Kidney (tissue), 14 donors: ENCODE measurements around the gene SGK2. TPM values are rescaled to one million over a fixed set of nuclear protein-coding genes. Genes with fewer than 3 reads are reported as not detected.

Experiments used
- DNase-seq, 5 donors: peaks; one replicate each; pipeline ENCODE4 v3.0.0-alpha.2; 2013 to 2020
- FAIRE-seq: peaks from 2 replicates; lab custom pipeline; 2012; peaks lifted over from hg19 to GRCh38; lab: Jason Lieb, UNC
- H3K27ac ChIP-seq, 2 donors: one replicate each; pipeline ENCODE4 v1.7.0; 2013; ENCODE audit warnings: low read depth in 2 of 2, low read length in 2 of 2, inconsistent platforms in 1 of 2
- H3K27me3 ChIP-seq: one replicate; pipeline ENCODE4 v1.7.1; 2013; ENCODE audit warnings: low read length, inconsistent platforms; ENCODE audit not compliant: control insufficient read depth, insufficient read depth
- H3K36me3 ChIP-seq, 3 donors: one replicate each; pipeline versions ENCODE4 v1.7.0 to v1.7.1; 2013; ENCODE audit warnings: low read length in 3 of 3, control low read depth in 1 of 3, inconsistent platforms in 1 of 3; ENCODE audit not compliant: insufficient read depth in 3 of 3, control insufficient read depth in 2 of 3
- H3K4me1 ChIP-seq, 3 donors: one replicate each; pipeline versions ENCODE4 v1.7.0 to v1.7.1; 2013; ENCODE audit warnings: low read length in 3 of 3, inconsistent platforms in 1 of 3, low read depth in 1 of 3; ENCODE audit not compliant: control insufficient read depth in 2 of 3, insufficient read depth in 2 of 3
- H3K4me3 ChIP-seq, 3 donors: one replicate each; pipeline versions ENCODE4 v1.7.0 to v1.8.1; 2013; ENCODE audit warnings: low read length in 3 of 3, control low read depth in 1 of 3, inconsistent platforms in 1 of 3
- H3K9ac ChIP-seq, 3 donors: one replicate each; pipeline versions ENCODE4 v1.7.0 to v1.7.1; 2013; ENCODE audit warnings: low read length in 3 of 3, control low read depth in 1 of 3, inconsistent platforms in 1 of 3
- H3K9me3 ChIP-seq, 3 donors: one replicate each; pipeline versions ENCODE4 v1.7.0 to v1.7.1; 2013; ENCODE audit warnings: low read length in 3 of 3, control low read depth in 1 of 3, inconsistent platforms in 1 of 3; ENCODE audit not compliant: control insufficient read depth in 2 of 3, insufficient read depth in 1 of 3
- CTCF ChIP-seq: IDR thresholded peaks from 3 replicates; pipeline ENCODE4 v1.5.1; 2012; ENCODE audit warnings: mild to moderate bottlenecking, moderate library complexity, borderline replicate concordance; ENCODE audit not compliant: insufficient read depth; ENCODE audit errors: extremely low read depth
- intact Hi-C: fragments of 100-400 bp; cut with DNase I; formaldehyde crosslinking; loops from one replicate; pipeline ENCODE4 v1.11.1; 2022
- polyA plus RNA-seq: library from polyadenylated mRNA; stranded (reverse); fragments of 350-450 nt; fragmentation: Illumina TruSeq; extraction: RNeasy Lipid Tissue Mini Kit (QIAGEN cat#74804); gene quantifications from one replicate; pipeline ENCODE4 v1.2.3, GENCODE V29; 2014; ENCODE audit warnings: low read depth, low replicate concordance; ENCODE audit not compliant: insufficient read depth
- total RNA-seq: library from RNA; stranded (reverse); fragmentation: NEBNext Ultra II Directional; extraction: Animal tissue kit (Norgen Biotek cat#: 25700); gene quantifications from one replicate; pipeline ENCODE4 v1.2.1, GENCODE V29; 2021
- donor health status: control.
- donor health status: control.
- donor health status: control.
- donor health status: control.
- donor health status: control.
- donor health status: DM: yes; HTN: yes; CAD: no.
- donor health status: Normal renal cell carcinoma (clear cell type).

SGK2 gene
- total and polyA plus RNA-seq, 2 donors from 2014 or later: 42.9 to 95.1 TPM

GRCh38 chr20:43540673-43541060, 18.2 kb upstream of the SGK2 start:
- Histone ChIP-seq H3K9ac (no peak overlapping the region), H3K4me1 (peaks cover 0 to 3% (median 0%) of the 10 kb centered on the region in 3 donors), H3K27ac (no peak overlapping the region), H3K36me3 (no peaks in the 10 kb centered on the region), H3K9me3 (no peaks in the 10 kb centered on the region), H3K27me3 (no peaks in the 10 kb centered on the region), H3K4me3 (no peak overlapping the region)
- DNase-seq (no peak), FAIRE-seq (no peak)
- no peak for TF ChIP-seq CTCF
- intact Hi-C loops: no loop called here

GRCh38 chr20:43541214-43541613, 17.6 kb upstream of the SGK2 start:
- no peaks in the 10 kb centered on the region for H3K9me3 ChIP-seq
- intact Hi-C loops: no loop called here
- no peak for FAIRE-seq
- H3K9ac ChIP-seq: no peak overlapping the region
- peaks cover 0 to 3% (median 0%) of the 10 kb centered on the region in 3 donors for H3K4me1 ChIP-seq
- no peak overlapping the region for H3K4me3 ChIP-seq
- H3K27me3 ChIP-seq: no peaks in the 10 kb centered on the region
- TF ChIP-seq CTCF: no peak
- H3K27ac ChIP-seq: no peak overlapping the region
- no peak for DNase-seq
- H3K36me3 ChIP-seq: no peaks in the 10 kb centered on the region

GRCh38 chr20:43542161-43542560, 16.7 kb upstream of the SGK2 start:
- no peaks in the 10 kb centered on the region for H3K27me3 ChIP-seq
- no peak for DNase-seq
- no peak overlapping the region for H3K27ac ChIP-seq
- no peak for TF ChIP-seq CTCF
- no peak for FAIRE-seq
- H3K4me3 ChIP-seq: no peak overlapping the region
- peaks cover 0 to 3% (median 0%) of the 10 kb centered on the region in 3 donors for H3K4me1 ChIP-seq
- intact Hi-C loops: no loop called here
- H3K9me3 ChIP-seq: no peaks in the 10 kb centered on the region
- H3K9ac ChIP-seq: no peak overlapping the region
- no peaks in the 10 kb centered on the region for H3K36me3 ChIP-seq

GRCh38 chr20:43542674-43543073, 16.2 kb upstream of the SGK2 start:
- Histone ChIP-seq H3K9ac (no peak overlapping the region), H3K4me3 (no peak overlapping the region), H3K27ac (no peak overlapping the region), H3K36me3 (no peaks in the 10 kb centered on the region), H3K27me3 (no peaks in the 10 kb centered on the region), H3K4me1 (peaks cover 0 to 3% (median 0%) of the 10 kb centered on the region in 3 donors), H3K9me3 (no peaks in the 10 kb centered on the region)
- intact Hi-C loops: no loop called here
- DNase-seq (no peak), FAIRE-seq (no peak)
- TF ChIP-seq CTCF: no peak
